Neuronal stem cell (in vitro differentiated cells): ENCODE measurements around the gene CDK14.

Source experiments
- DNase-seq: peaks from one replicate; pipeline ENCODE4 v3.0.0-alpha.2; 2013; ENCODE audit warnings: low spot score
- H2AFZ ChIP-seq: one replicate; pipeline ENCODE4 v1.6.1; 2013; ENCODE audit warnings: mild to moderate bottlenecking, low read length, inconsistent platforms
- H2AK5ac ChIP-seq: 2 replicates; pipeline ENCODE4 v1.6.1; 2013; ENCODE audit warnings: low read depth, mild to moderate bottlenecking, inconsistent platforms, low read length, moderate library complexity, mixed read lengths
- H2BK120ac ChIP-seq: 2 replicates; pipeline ENCODE4 v1.6.1; 2013; ENCODE audit warnings: low read depth, mild to moderate bottlenecking, inconsistent platforms, low read length, moderate library complexity, mixed read lengths
- H2BK12ac ChIP-seq: one replicate; pipeline ENCODE4 v1.6.1; 2013; ENCODE audit warnings: low read length, inconsistent platforms
- H2BK15ac ChIP-seq: 2 replicates; pipeline ENCODE4 v1.6.1; 2013; ENCODE audit warnings: mild to moderate bottlenecking, low read length, inconsistent platforms, mixed read lengths
- H2BK5ac ChIP-seq: one replicate; pipeline ENCODE4 v1.6.1; 2013; ENCODE audit warnings: inconsistent platforms, mild to moderate bottlenecking, low read length, moderate library complexity
- H3K14ac ChIP-seq: one replicate; pipeline ENCODE4 v1.6.1; 2013; ENCODE audit warnings: low read length, inconsistent platforms
- H3K18ac ChIP-seq: 2 replicates; pipeline ENCODE4 v1.6.1; 2013; ENCODE audit warnings: low read length, inconsistent platforms
- H3K23ac ChIP-seq: 2 replicates; pipeline ENCODE4 v1.6.1; 2013; ENCODE audit warnings: low read depth, mild to moderate bottlenecking, mixed read lengths, low read length, inconsistent platforms; ENCODE audit not compliant: poor library complexity
- H3K27ac ChIP-seq: replicated peaks from 3 replicates; pipeline ENCODE4 v1.5.1; 2013; ENCODE audit warnings: low read length, inconsistent platforms
- H3K27me3 ChIP-seq, 3 experiments: 2 replicates each; pipeline ENCODE4 v1.6.1; 2013; ENCODE audit warnings: low read length in 3 of 3, mild to moderate bottlenecking in 2 of 3, inconsistent platforms in 1 of 3, low read depth in 1 of 3, mixed read lengths in 1 of 3, moderate library complexity in 1 of 3; ENCODE audit not compliant: control insufficient read depth in 3 of 3, insufficient read depth in 3 of 3
- H3K36me3 ChIP-seq, 2 donors: replicated peaks in 1 of 2; 2 replicates each; pipeline ENCODE4 v1.6.1; 2013; ENCODE audit warnings: low read length in 2 of 2; ENCODE audit not compliant: control insufficient read depth in 2 of 2, insufficient read depth in 2 of 2
- H3K4ac ChIP-seq: 2 replicates; pipeline ENCODE4 v1.6.1; 2013; ENCODE audit warnings: inconsistent platforms, mild to moderate bottlenecking, low read length, moderate library complexity
- H3K4me1 ChIP-seq, 2 donors: 1 replicate in 1 of 2; 2 replicates in 1 of 2; pipeline ENCODE4 v1.6.1; 2013; ENCODE audit warnings: low read length in 2 of 2, low read depth in 1 of 2; ENCODE audit not compliant: control insufficient read depth in 2 of 2, insufficient read depth in 1 of 2
- H3K4me2 ChIP-seq: one replicate; pipeline ENCODE4 v1.6.1; 2013; ENCODE audit warnings: mild to moderate bottlenecking, low read length, inconsistent platforms; ENCODE audit not compliant: insufficient read depth, poor library complexity, severe bottlenecking
- H3K4me3 ChIP-seq, 2 donors: 2 replicates each; pipeline ENCODE4 v1.5.1; 2013; ENCODE audit warnings: low read length in 2 of 2, mild to moderate bottlenecking in 2 of 2, inconsistent platforms in 1 of 2, moderate library complexity in 1 of 2
- H3K79me1 ChIP-seq: one replicate; pipeline ENCODE4 v1.6.1; 2013; ENCODE audit warnings: low read depth, mild to moderate bottlenecking, inconsistent platforms, low read length, moderate library complexity
- H3K9ac ChIP-seq: one replicate; pipeline ENCODE4 v1.6.1; 2013; ENCODE audit warnings: mild to moderate bottlenecking, low read depth, low read length, inconsistent platforms; ENCODE audit not compliant: poor library complexity
- H3K9me3 ChIP-seq, 2 donors: replicated peaks in 1 of 2; 2 replicates each; pipeline versions ENCODE3 to v1.6.1; 2013; ENCODE audit warnings: low read length in 2 of 2, mild to moderate bottlenecking in 2 of 2, inconsistent platforms in 1 of 2, low read depth in 1 of 2, mixed read lengths in 1 of 2, moderate library complexity in 1 of 2; ENCODE audit not compliant: control insufficient read depth in 2 of 2, insufficient read depth in 1 of 2
- H4K8ac ChIP-seq: one replicate; pipeline ENCODE4 v1.6.1; 2013; ENCODE audit warnings: low read depth, mild to moderate bottlenecking, inconsistent platforms, low read length, moderate library complexity
- H4K91ac ChIP-seq: one replicate; pipeline ENCODE4 v1.6.1; 2013; ENCODE audit warnings: low read length, low read depth, mild to moderate bottlenecking, inconsistent platforms; ENCODE audit not compliant: poor library complexity
- WGBS, 2 donors: extraction: QIAGEN DNeasy Blood & Tissue Kit; methylation state at CpG; one replicate each; pipeline ENCODE4 v1.1.7; 2013; ENCODE audit warnings: missing lambda C conversion rate in 2 of 2, mixed read lengths in 1 of 2; ENCODE audit not compliant: insufficient read length in 2 of 2, insufficient replicate concordance in 1 of 2; ENCODE audit errors: extremely low coverage in 2 of 2; 5-methylcytosine and 5-hydroxymethylcytosine counted together

Gene CDK14

DNA sequence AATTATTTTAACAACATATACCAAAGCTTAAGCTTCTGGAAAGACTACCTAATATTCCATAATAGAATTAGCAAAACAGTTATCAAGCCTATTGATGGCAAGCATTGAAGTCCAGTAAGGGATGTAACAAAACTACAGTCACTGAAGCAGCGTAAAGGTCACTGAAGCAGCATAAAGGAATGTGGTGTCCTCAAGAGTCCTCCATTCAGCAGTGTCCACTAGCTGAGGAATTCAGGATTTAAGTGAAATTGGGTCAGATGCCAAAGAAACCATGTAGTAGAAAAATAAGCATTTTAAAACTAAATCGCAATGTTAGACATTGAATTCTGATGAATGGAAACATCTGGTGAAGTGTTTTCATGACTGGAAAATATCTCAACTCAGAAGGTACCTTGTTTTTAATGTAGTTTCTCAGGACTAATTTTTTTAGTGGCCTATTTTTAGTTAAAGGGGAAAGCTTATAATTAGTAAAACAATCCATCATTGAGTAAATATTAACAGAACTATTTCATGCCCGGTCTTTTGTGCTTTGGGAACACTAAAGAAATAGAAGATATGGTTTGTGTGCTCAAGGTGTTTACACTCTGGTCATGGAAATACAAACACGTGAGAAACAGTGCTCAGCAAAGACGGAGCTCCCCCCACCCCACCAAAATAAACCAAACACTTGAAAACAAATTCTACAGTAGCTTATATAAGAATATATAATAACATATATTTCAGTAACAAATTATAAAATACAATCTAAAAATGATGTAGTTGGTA, 121.4 kb downstream of the CDK14 start:
- H3K4me3 ChIP-seq: no peak overlapping the region
- no peak overlapping the region for H2AK5ac ChIP-seq
- H2AFZ ChIP-seq: no peak overlapping the region
- H2BK5ac ChIP-seq: no peak overlapping the region
- no peak overlapping the region for H3K18ac ChIP-seq
- no peak overlapping the region for H2BK12ac ChIP-seq
- no CpG with 5 or more reads among the region's 5 CpGs for WGBS, 2 donors
- peak; percentile 36 for DNase-seq
- H3K4ac ChIP-seq: no peak overlapping the region
- H3K9ac ChIP-seq: no peak overlapping the region
- H2BK120ac ChIP-seq: no peak overlapping the region
- H3K79me1 ChIP-seq: no peaks in the 10 kb centered on the region
- peaks cover 10 to 20% of the 10 kb centered on the region in 2 donors for H3K4me1 ChIP-seq
- H3K36me3 ChIP-seq: no peaks in the 10 kb centered on the region
- no peak overlapping the region for H4K8ac ChIP-seq
- H2BK15ac ChIP-seq: no peak overlapping the region
- H3K27me3 ChIP-seq: no peaks in the 10 kb centered on the region
- H4K91ac ChIP-seq: no peak overlapping the region
- no peak overlapping the region for H3K27ac ChIP-seq
- H3K4me2 ChIP-seq: no peak overlapping the region
- peaks cover 0 to 8% of the 10 kb centered on the region in 2 donors for H3K9me3 ChIP-seq
- H3K23ac ChIP-seq: no peak overlapping the region
- H3K14ac ChIP-seq: no peak overlapping the region

DNA sequence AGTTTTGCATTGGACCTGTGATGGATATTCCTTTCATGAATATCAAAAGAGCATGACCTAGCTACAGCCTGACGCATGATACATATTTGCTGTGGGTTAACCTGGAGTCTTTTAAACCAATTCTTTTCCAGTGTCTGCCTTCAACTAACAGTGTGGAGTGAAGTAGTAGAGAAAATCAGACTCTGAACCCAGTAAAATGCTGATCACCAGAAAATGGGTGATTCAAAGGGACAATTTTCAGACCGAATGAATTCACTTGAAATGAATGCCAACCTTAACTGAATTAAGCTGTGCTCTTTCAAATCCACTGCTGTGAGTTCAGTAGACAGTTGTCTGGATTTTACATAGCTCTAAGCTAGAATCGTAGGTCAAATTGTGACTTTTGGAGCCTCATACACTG, 123.0 kb downstream of the CDK14 start:
- H3K4me3 ChIP-seq: no peak overlapping the region
- no peaks in the 10 kb centered on the region for H3K36me3 ChIP-seq

DNA sequence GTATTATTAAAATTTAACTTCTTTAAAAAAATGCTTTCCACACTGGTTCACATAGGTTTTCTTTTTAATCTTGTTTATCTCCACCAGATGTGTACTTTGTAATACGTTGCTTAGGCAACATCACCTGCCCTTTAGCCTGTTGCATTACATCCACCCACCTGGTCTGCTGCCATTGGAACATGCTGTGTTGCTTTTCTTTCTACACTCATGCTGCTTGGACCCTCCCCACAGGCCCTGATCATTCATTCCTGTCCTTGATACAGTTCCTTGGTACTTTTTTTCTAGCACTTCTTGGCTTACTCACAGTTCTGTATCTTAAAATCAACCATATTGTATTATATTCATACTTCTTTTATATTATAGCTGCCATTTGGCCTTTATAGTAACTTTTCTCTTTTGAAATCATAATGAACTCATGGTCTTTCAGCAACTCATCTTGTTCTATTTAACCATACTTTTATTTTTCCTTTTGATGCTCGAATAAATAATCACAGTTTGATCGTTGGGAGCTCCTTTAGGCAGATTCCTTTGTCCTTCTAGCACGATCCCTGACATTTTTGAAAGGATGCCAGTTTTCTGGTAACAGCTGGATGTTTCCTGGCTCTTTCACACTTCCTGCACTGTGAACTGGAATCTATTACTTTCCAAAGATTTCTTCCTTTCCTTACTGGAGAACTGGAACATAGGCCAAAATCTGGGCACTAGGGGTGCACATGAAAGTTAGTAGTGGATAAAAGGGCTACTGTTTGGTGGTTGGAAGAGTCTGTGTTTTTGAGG, 125.1 kb downstream of the CDK14 start:
- Histone ChIP-seq H2AK5ac (no peak overlapping the region), H3K4me1 (peaks cover 10 to 24% of the 10 kb centered on the region in 2 donors), H3K79me1 (no peaks in the 10 kb centered on the region), H3K23ac (no peak overlapping the region), H4K91ac (no peak overlapping the region), H3K9ac (no peak overlapping the region), H3K27ac (no peak overlapping the region), H3K9me3 (peaks cover 0 to 5% of the 10 kb centered on the region in 2 donors), H4K8ac (no peak overlapping the region), H2AFZ (no peak overlapping the region), H3K4me3 (no peak overlapping the region), H2BK5ac (no peak overlapping the region), H3K14ac (no peak overlapping the region), H2BK12ac (no peak overlapping the region), H2BK15ac (no peak overlapping the region), H3K18ac (no peak overlapping the region), H3K4ac (no peak overlapping the region), H3K4me2 (no peak overlapping the region), H3K36me3 (no peaks in the 10 kb centered on the region), H2BK120ac (no peak overlapping the region), H3K27me3 (no peaks in the 10 kb centered on the region)
- WGBS, 2 donors: no CpG with 5 or more reads among the region's 4 CpGs
- no peak for DNase-seq

More for the DNA sequence above, 123.0 kb downstream of the CDK14 start:
- WGBS, 2 donors: no CpG with 5 or more reads among the region's 3 CpGs
- Histone ChIP-seq H2BK12ac (no peak overlapping the region), H3K4me1 (peaks cover 10 to 20% of the 10 kb centered on the region in 2 donors), H2AK5ac (no peak overlapping the region), H4K91ac (no peak overlapping the region), H3K79me1 (no peaks in the 10 kb centered on the region), H2BK15ac (no peak overlapping the region), H2AFZ (no peak overlapping the region), H3K27ac (no peak overlapping the region), H3K9me3 (peaks cover 0 to 6% of the 10 kb centered on the region in 2 donors), H3K14ac (no peak overlapping the region), H2BK120ac (no peak overlapping the region), H3K18ac (no peak overlapping the region), H3K23ac (no peak overlapping the region), H3K9ac (no peak overlapping the region), H2BK5ac (no peak overlapping the region), H3K4me2 (no peak overlapping the region), H3K27me3 (no peaks in the 10 kb centered on the region), H4K8ac (no peak overlapping the region), H3K4ac (no peak overlapping the region)
- DNase-seq: no peak

DNA sequence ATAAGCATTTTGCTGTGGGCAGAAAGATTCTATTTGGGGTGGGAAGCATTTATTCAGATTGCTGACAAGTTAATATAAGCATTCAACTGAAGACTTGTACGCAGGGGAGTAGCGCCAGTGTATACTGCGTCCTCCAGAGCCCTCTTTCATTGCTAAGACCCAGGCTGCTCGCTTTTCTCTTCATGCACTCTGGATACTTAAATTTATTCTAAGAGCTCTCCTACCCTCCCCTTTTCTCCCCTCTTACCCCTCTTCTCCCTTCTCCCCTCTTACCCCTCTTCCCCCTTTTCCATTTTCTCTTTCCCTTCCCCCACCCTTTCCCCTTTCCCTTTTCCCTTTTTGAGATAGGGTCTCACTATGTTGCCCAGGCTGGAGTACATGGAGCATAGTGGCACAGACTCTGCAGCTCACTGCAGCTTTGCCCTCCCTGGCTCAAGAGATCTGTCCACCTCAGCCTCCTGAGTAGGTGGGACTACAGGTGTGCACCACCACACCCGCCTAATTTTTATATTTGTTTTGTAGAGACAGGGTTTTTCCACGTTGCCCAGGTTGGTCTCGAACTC, 125.8 kb downstream of the CDK14 start:
- no CpG with 5 or more reads among the region's 7 CpGs for WGBS, 2 donors
- H2AFZ ChIP-seq: no peak overlapping the region
- no peak overlapping the region for H2BK5ac ChIP-seq
- H3K36me3 ChIP-seq: no peaks in the 10 kb centered on the region
- no peak overlapping the region for H3K14ac ChIP-seq
- no peak overlapping the region for H3K4ac ChIP-seq
- DNase-seq: no peak
- no peak overlapping the region for H3K4me3 ChIP-seq
- peaks cover 11 to 27% of the 10 kb centered on the region in 2 donors for H3K4me1 ChIP-seq
- no peak overlapping the region for H3K18ac ChIP-seq
- H3K9ac ChIP-seq: peak overlapping the region; percentile 14
- H4K91ac ChIP-seq: no peak overlapping the region
- no peak overlapping the region for H2BK120ac ChIP-seq
- H4K8ac ChIP-seq: no peak overlapping the region
- no peaks in the 10 kb centered on the region for H3K27me3 ChIP-seq
- H3K9me3 ChIP-seq: peaks cover 0 to 5% of the 10 kb centered on the region in 2 donors
- H3K23ac ChIP-seq: no peak overlapping the region
- H2BK15ac ChIP-seq: no peak overlapping the region
- H2AK5ac ChIP-seq: no peak overlapping the region
- no peak overlapping the region for H2BK12ac ChIP-seq
- no peak overlapping the region for H3K27ac ChIP-seq
- H3K79me1 ChIP-seq: no peaks in the 10 kb centered on the region
- H3K4me2 ChIP-seq: no peak overlapping the region
